GM18498 (cell line): ENCODE results near the gene ARMCX1.
"Not testable (repeated sequence)": the region's sequence is repeated elsewhere in the genome, so short reads cannot be mapped to it uniquely, and the experiment has no call there.

Experiments
- ATAC-seq: cut with Tn5 transposase; IDR thresholded peaks from one replicate; pipeline ENCODE4 v1.9.1; 2021; ENCODE audit warnings: mild to moderate bottlenecking, moderate library complexity; ENCODE audit not compliant: unreplicated experiment

The ARMCX1 gene

GRCh38 chrX:101550362-101550750, at the start of gene ARMCX1:
Gene ARMCX1, plus strand, starts transcription at chrX:101550547. Its CDS starts 2,384 bp downstream, at chrX:101552931.
- ATAC-seq: peak; percentile 55

DNA sequence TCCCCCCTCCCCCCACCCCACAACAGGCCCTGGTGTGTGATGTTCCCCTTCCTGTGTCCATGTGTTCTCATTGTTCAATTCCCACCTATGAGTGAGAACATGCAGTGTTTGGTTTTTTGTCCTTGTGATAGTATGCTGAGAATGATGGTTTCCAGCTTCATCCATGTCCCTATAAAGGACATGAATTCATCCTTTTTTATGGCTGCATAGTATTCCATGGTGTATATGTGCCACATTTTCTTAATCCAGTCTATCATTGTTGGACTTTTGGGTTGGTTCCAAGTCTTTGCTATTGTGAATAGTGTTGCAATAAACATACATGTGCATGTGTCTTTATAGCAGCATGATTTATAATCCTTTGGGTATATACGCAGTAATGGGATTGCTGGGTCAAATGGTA, 47.4 kb upstream of the ARMCX1 start:
- ATAC-seq: not testable (repeated sequence)

DNA sequence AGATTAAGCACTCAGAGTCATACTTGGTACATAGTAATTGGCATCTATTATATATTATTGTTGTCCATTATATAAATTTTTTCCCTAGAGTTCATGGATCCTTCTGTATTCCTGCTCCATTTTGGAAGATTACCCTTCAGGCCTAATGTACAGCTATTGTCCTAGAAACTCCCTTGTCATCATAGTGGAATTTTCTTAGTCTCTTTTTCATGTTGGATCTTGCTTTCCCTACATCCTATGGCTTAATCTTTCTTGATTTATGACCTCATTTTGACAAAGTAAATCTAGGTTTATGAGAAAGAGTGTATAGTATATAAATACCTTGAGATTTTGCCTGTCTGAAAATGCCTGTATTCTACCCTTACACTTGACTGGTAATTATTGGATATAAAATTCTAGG, 43.0 kb upstream of the ARMCX1 start:
- ATAC-seq: no peak

- ATAC-seq: no peak
Measured at GRCh38 chrX:101507986-101508385, 42.4 kb upstream of the ARMCX1 start.

- no peak for ATAC-seq
Measured at GRCh38 chrX:101530944-101531343, 19.4 kb upstream of the ARMCX1 start.

DNA sequence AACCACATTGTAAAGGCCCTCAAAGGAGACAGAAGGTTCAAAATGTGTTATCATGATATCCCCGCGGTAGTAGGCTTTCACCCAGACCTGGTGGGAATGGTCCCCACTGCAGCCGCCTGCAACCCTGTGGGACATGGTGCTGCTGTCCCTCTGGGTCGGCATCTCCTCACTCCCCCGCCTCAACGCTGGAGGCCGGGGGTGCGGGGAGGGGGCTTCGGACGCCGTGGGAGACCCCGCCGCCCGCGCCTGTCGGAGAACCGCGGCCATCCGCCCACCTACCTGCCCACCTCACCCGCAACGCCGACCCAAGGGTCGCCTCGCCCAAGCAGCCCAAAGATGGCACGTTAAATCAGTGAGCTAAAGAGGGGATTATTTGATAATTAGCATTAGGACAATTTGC, 11.2 kb upstream of the ARMCX1 start:
- no peak for ATAC-seq

GRCh38 chrX:101550751-101551379, 518 bp downstream of the ARMCX1 start:
- peak; percentile 15 for ATAC-seq

GRCh38 chrX:101551380-101551767, 1.0 kb downstream of the ARMCX1 start:
- no peak for ATAC-seq

- no peak for ATAC-seq
Measured at GRCh38 chrX:101552714-101553113, 2.4 kb downstream of the ARMCX1 start.

DNA sequence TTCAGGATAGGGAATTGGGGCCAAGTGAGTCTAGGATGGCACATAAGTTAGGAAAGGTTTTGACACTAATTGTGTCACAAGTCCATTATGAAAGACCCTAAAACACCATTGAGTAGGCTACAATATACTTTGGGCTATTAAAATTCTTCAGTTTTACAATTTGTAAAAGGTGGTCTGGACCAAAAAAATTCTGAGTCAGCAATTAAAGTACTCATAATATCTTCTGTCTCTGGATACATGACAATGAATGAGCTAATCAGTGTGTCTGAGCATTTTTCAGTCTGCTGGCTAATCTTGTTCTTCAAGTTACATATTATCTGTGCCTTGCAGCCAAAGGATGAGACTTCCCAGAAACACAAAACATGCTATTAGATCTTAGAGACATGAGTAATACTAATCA, 14.3 kb downstream of the ARMCX1 start:
- ATAC-seq: no peak

GRCh38 chrX:101595739-101596419, 45.5 kb downstream of the ARMCX1 start:
- ATAC-seq: peak; percentile 99

DNA sequence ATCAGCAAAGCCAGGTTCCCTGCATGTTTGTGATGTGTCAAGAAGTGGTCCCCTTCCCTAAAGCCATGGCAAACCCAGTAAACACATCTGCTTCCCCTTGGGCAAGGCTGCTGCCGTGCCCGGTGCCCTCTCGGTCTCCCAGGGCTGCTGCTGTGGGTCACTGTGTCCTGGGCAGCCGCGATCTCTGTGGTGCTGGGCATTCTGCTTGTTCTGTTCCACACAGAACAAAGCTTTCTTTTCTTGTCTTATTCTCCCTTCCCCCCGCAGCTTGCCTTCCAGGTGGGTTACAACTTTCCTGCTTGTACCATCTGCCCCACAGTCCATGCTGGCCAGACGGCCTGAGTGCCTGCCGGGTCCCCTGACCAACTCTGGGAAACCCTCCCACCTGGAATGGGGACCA, 49.2 kb downstream of the ARMCX1 start:
- not testable (repeated sequence) for ATAC-seq

- no peak for ATAC-seq
Measured at GRCh38 chrX:101602077-101602476, 51.7 kb downstream of the ARMCX1 start.
